ENCODE measurements around the gene IFNL4.

Gene IFNL4

GRCh38 chr19:39238944-39239343 is 9.7 kb downstream of the IFNL4 start:
- Histone ChIP-seq H3K27ac (ENCODE audit: low read length, poor library complexity, severe bottlenecking) (no peak overlapping the region), H3K36me3 (ENCODE audit: control insufficient read depth in 1 of 2, insufficient read depth in 2 of 2, low read depth in 1 of 2, low read length in 2 of 2) (no peaks in the 10 kb centered on the region), H3K4ac (ENCODE audit: low read depth in 1 of 2, low read length in 2 of 2) (no peak overlapping the region), H3K4me3 (ENCODE audit: insufficient read depth in 1 of 2, low read depth in 1 of 2, low read length in 2 of 2) (no peak overlapping the region), H3K18ac (ENCODE audit: low read depth in 1 of 2, low read length in 2 of 2) (no peak overlapping the region), H3K79me1 (replicated peaks; ENCODE audit: low read length, poor library complexity, severe bottlenecking) (no peaks in the 10 kb centered on the region), H3K9me3 (ENCODE audit: control insufficient read depth, low read length) (no peaks in the 10 kb centered on the region), H2BK120ac (ENCODE audit: low read depth, low read length) (no peak overlapping the region), H3K9ac (ENCODE audit: low read length) (no peak overlapping the region), H3K4me1 (ENCODE audit: control insufficient read depth, insufficient read depth, low read depth, low read length) (peaks cover 3% of the 10 kb centered on the region), H2AFZ (ENCODE audit: low read depth, low read length) (no peak overlapping the region), H2BK12ac (ENCODE audit: low read length in 2 of 2) (no peak overlapping the region), H4K8ac (ENCODE audit: low read length) (no peak overlapping the region), H2BK5ac (ENCODE audit: low read depth, low read length, poor library complexity, severe bottlenecking) (no peak overlapping the region), H4K91ac (ENCODE audit: low read length) (no peak overlapping the region), H2AK5ac (ENCODE audit: low read length, severe bottlenecking) (no peak overlapping the region), H2BK15ac (ENCODE audit: low read depth, poor library complexity, severe bottlenecking) (no peak overlapping the region), H3K27me3 (ENCODE audit: control insufficient read depth in 1 of 2, insufficient read depth in 1 of 2, low read length in 2 of 2) (peaks cover 40 to 62% of the 10 kb centered on the region in 2 experiments), H3K14ac (ENCODE audit: low read length in 2 of 2) (no peak overlapping the region), H3K23ac (ENCODE audit: low read length in 2 of 2) (no peak overlapping the region), H3K4me2 (ENCODE audit: low read length, poor library complexity, severe bottlenecking) (no peak overlapping the region)
- DNase-seq = no peak
- 85% methylated on average over 5 of the region's 6 CpGs for WGBS

- Histone ChIP-seq H2BK5ac (ENCODE audit: low read depth, low read length, poor library complexity, severe bottlenecking) (no peak overlapping the region), H3K4me2 (ENCODE audit: low read length, poor library complexity, severe bottlenecking) (no peak overlapping the region), H2BK12ac (ENCODE audit: low read length in 2 of 2) (no peak overlapping the region), H4K8ac (ENCODE audit: low read length) (no peak overlapping the region), H3K4ac (ENCODE audit: low read depth in 1 of 2, low read length in 2 of 2) (no peak overlapping the region), H2BK15ac (ENCODE audit: low read depth, poor library complexity, severe bottlenecking) (no peak overlapping the region), H3K27me3 (ENCODE audit: control insufficient read depth in 1 of 2, insufficient read depth in 1 of 2, low read length in 2 of 2) (peaks cover 38 to 67% of the 10 kb centered on the region in 2 experiments), H3K79me1 (replicated peaks; ENCODE audit: low read length, poor library complexity, severe bottlenecking) (no peaks in the 10 kb centered on the region), H2AK5ac (ENCODE audit: low read length, severe bottlenecking) (no peak overlapping the region), H3K4me1 (ENCODE audit: control insufficient read depth, insufficient read depth, low read depth, low read length) (peaks cover 3% of the 10 kb centered on the region), H3K9ac (ENCODE audit: low read length) (no peak overlapping the region), H3K9me3 (ENCODE audit: control insufficient read depth, low read length) (no peaks in the 10 kb centered on the region), H2AFZ (ENCODE audit: low read depth, low read length) (no peak overlapping the region), H3K27ac (ENCODE audit: low read length, poor library complexity, severe bottlenecking) (no peak overlapping the region), H3K4me3 (ENCODE audit: insufficient read depth in 1 of 2, low read depth in 1 of 2, low read length in 2 of 2) (no peak overlapping the region), H2BK120ac (ENCODE audit: low read depth, low read length) (no peak overlapping the region), H3K23ac (ENCODE audit: low read length in 2 of 2) (no peak overlapping the region), H3K18ac (ENCODE audit: low read depth in 1 of 2, low read length in 2 of 2) (no peak overlapping the region), H3K36me3 (ENCODE audit: control insufficient read depth in 1 of 2, insufficient read depth in 2 of 2, low read depth in 1 of 2, low read length in 2 of 2) (no peaks in the 10 kb centered on the region), H4K91ac (ENCODE audit: low read length) (no peak overlapping the region), H3K14ac (ENCODE audit: low read length in 2 of 2) (no peak overlapping the region)
- no peak for DNase-seq
- 71% methylated on average over 5 of the region's 6 CpGs for WGBS
Measured at GRCh38 chr19:39238209-39238608, 10.4 kb downstream of the IFNL4 start.

- no peak overlapping the region for H3K4me3 ChIP-seq (ENCODE audit: insufficient read depth in 1 of 2, low read depth in 1 of 2, low read length in 2 of 2)
- H3K4ac ChIP-seq (ENCODE audit: low read depth in 1 of 2, low read length in 2 of 2) = no peak overlapping the region
- DNase-seq = no peak
- no peak overlapping the region for H2BK15ac ChIP-seq (ENCODE audit: low read depth, poor library complexity, severe bottlenecking)
- no peak overlapping the region for H2AFZ ChIP-seq (ENCODE audit: low read depth, low read length)
- H3K27ac ChIP-seq (ENCODE audit: low read length, poor library complexity, severe bottlenecking) = no peak overlapping the region
- H4K91ac ChIP-seq (ENCODE audit: low read length) = no peak overlapping the region
- no peaks in the 10 kb centered on the region for H3K79me1 ChIP-seq (replicated peaks; ENCODE audit: low read length, poor library complexity, severe bottlenecking)
- no peak overlapping the region for H2AK5ac ChIP-seq (ENCODE audit: low read length, severe bottlenecking)
- no peak overlapping the region for H2BK12ac ChIP-seq (ENCODE audit: low read length in 2 of 2)
- no peak overlapping the region for H3K23ac ChIP-seq (ENCODE audit: low read length in 2 of 2)
- no peak overlapping the region for H3K4me2 ChIP-seq (ENCODE audit: low read length, poor library complexity, severe bottlenecking)
- WGBS = 59% methylated on average over 22 of the region's 22 CpGs
- no peak overlapping the region for H4K8ac ChIP-seq (ENCODE audit: low read length)
- peaks cover 3% of the 10 kb centered on the region for H3K4me1 ChIP-seq (ENCODE audit: control insufficient read depth, insufficient read depth, low read depth, low read length)
- H2BK120ac ChIP-seq (ENCODE audit: low read depth, low read length) = no peak overlapping the region
- no peak overlapping the region for H3K9ac ChIP-seq (ENCODE audit: low read length)
- no peak overlapping the region for H2BK5ac ChIP-seq (ENCODE audit: low read depth, low read length, poor library complexity, severe bottlenecking)
- peaks cover 38 to 67% of the 10 kb centered on the region in 2 experiments for H3K27me3 ChIP-seq (ENCODE audit: control insufficient read depth in 1 of 2, insufficient read depth in 1 of 2, low read length in 2 of 2)
- H3K9me3 ChIP-seq (ENCODE audit: control insufficient read depth, low read length) = no peaks in the 10 kb centered on the region
- no peak overlapping the region for H3K18ac ChIP-seq (ENCODE audit: low read depth in 1 of 2, low read length in 2 of 2)
- H3K14ac ChIP-seq (ENCODE audit: low read length in 2 of 2) = no peak overlapping the region
- no peaks in the 10 kb centered on the region for H3K36me3 ChIP-seq (ENCODE audit: control insufficient read depth in 1 of 2, insufficient read depth in 2 of 2, low read depth in 1 of 2, low read length in 2 of 2)
Measured at GRCh38 chr19:39237200-39238184, 11.2 kb downstream of the IFNL4 start.

GRCh38 chr19:39236527-39236926 is 12.1 kb downstream of the IFNL4 start:
- peaks cover 43 to 68% of the 10 kb centered on the region in 2 experiments for H3K27me3 ChIP-seq (ENCODE audit: control insufficient read depth in 1 of 2, insufficient read depth in 1 of 2, low read length in 2 of 2)
- H2AFZ ChIP-seq (ENCODE audit: low read depth, low read length) = no peak overlapping the region
- no peak overlapping the region for H2BK120ac ChIP-seq (ENCODE audit: low read depth, low read length)
- no peak overlapping the region for H2AK5ac ChIP-seq (ENCODE audit: low read length, severe bottlenecking)
- H3K9ac ChIP-seq (ENCODE audit: low read length) = no peak overlapping the region
- H3K9me3 ChIP-seq (ENCODE audit: control insufficient read depth, low read length) = no peaks in the 10 kb centered on the region
- H3K4me3 ChIP-seq (ENCODE audit: insufficient read depth in 1 of 2, low read depth in 1 of 2, low read length in 2 of 2) = no peak overlapping the region
- H3K27ac ChIP-seq (ENCODE audit: low read length, poor library complexity, severe bottlenecking) = no peak overlapping the region
- no peak overlapping the region for H3K4ac ChIP-seq (ENCODE audit: low read depth in 1 of 2, low read length in 2 of 2)
- no peak overlapping the region for H3K14ac ChIP-seq (ENCODE audit: low read length in 2 of 2)
- H4K91ac ChIP-seq (ENCODE audit: low read length) = no peak overlapping the region
- no peak overlapping the region for H3K4me2 ChIP-seq (ENCODE audit: low read length, poor library complexity, severe bottlenecking)
- H4K8ac ChIP-seq (ENCODE audit: low read length) = no peak overlapping the region
- peaks cover 5% of the 10 kb centered on the region for H3K4me1 ChIP-seq (ENCODE audit: control insufficient read depth, insufficient read depth, low read depth, low read length)
- no peak overlapping the region for H2BK15ac ChIP-seq (ENCODE audit: low read depth, poor library complexity, severe bottlenecking)
- H3K79me1 ChIP-seq (replicated peaks; ENCODE audit: low read length, poor library complexity, severe bottlenecking) = no peaks in the 10 kb centered on the region
- H2BK12ac ChIP-seq (ENCODE audit: low read length in 2 of 2) = no peak overlapping the region
- H3K36me3 ChIP-seq (ENCODE audit: control insufficient read depth in 1 of 2, insufficient read depth in 2 of 2, low read depth in 1 of 2, low read length in 2 of 2) = no peaks in the 10 kb centered on the region
- no peak overlapping the region for H2BK5ac ChIP-seq (ENCODE audit: low read depth, low read length, poor library complexity, severe bottlenecking)
- no peak overlapping the region for H3K23ac ChIP-seq (ENCODE audit: low read length in 2 of 2)
- no peak for DNase-seq
- H3K18ac ChIP-seq (ENCODE audit: low read depth in 1 of 2, low read length in 2 of 2) = no peak overlapping the region
- 67% methylated on average over 11 of the region's 12 CpGs for WGBS
